PC-3 (cell line): Measurements from ENCODE around the gene GRK2.

Experiments
- CTCF ChIP-seq: fragments of 300-600 bp; sonication (generic); conservative IDR thresholded peaks from 2 replicates; pipeline ENCODE4 v1.5.1; 2017; ENCODE audit warnings: antibody characterized with exemption, low read depth, mild to moderate bottlenecking, low read length
- EZH2 ChIP-seq: fragments of 300-600 bp; sonication (generic); IDR thresholded peaks from one replicate; pipeline ENCODE4 v1.6.1; 2017; ENCODE audit warnings: antibody characterized with exemption, mild to moderate bottlenecking, low read length; ENCODE audit not compliant: unreplicated experiment
- EZH2phosphoT487 ChIP-seq: fragments of 300-600 bp; sonication (generic); IDR thresholded peaks from 2 replicates; pipeline ENCODE4 v1.6.1; 2018; ENCODE audit warnings: mild to moderate bottlenecking, antibody characterized with exemption, low read length, borderline replicate concordance

GRCh38 chr11:67303835-67304411 lies 37.6 kb downstream of the GRK2 start:
- TF ChIP-seq EZH2 (no peak), CTCF (no peak), EZH2phosphoT487 (no peak)
